Activated CD4-positive, alpha-beta T cell treated with anti-CD3 and anti-CD28 coated beads, Interleukin-2, amount 50 U/mL, for 1 hour (primary cell): ENCODE results near the gene SLC40A1.

ENCODE experiments used
- DNase-seq: peaks from one replicate; pipeline ENCODE4 v3.0.0-alpha.2; 2020

SLC40A1 gene

GRCh38 chr2:189561371-189562038 is 19.1 kb downstream of the SLC40A1 start:
- DNase-seq, result no peak

GRCh38 chr2:189560273-189560586 is 20.4 kb downstream of the SLC40A1 start:
- DNase-seq, result no peak

- DNase-seq, result no peak
Observed at GRCh38 chr2:189559579-189560272, 20.9 kb downstream of the SLC40A1 start.

GRCh38 chr2:189558516-189559272 is 21.9 kb downstream of the SLC40A1 start:
- no peak for DNase-seq

- no peak for DNase-seq
Observed at GRCh38 chr2:189557373-189557772, 23.2 kb downstream of the SLC40A1 start.

GRCh38 chr2:189556526-189556925 is 24.1 kb downstream of the SLC40A1 start:
- no peak for DNase-seq

GRCh38 chr2:189555232-189555631 is 25.4 kb downstream of the SLC40A1 start:
- no peak for DNase-seq

- DNase-seq, result no peak
Observed at GRCh38 chr2:189553504-189554088, 27.0 kb downstream of the SLC40A1 start.

- DNase-seq, result no peak
Observed at GRCh38 chr2:189552991-189553404, 27.6 kb downstream of the SLC40A1 start.

- no peak for DNase-seq
Observed at GRCh38 chr2:189552334-189552990, 28.1 kb downstream of the SLC40A1 start.

- no peak for DNase-seq
Observed at GRCh38 chr2:189551808-189552207, 28.8 kb downstream of the SLC40A1 start.

- DNase-seq, result no peak
Observed at GRCh38 chr2:189549449-189549832, 31.1 kb downstream of the SLC40A1 start.

GRCh38 chr2:189548666-189549448 is 31.7 kb downstream of the SLC40A1 start:
- DNase-seq, result no peak

GRCh38 chr2:189545418-189545817 is 35.2 kb downstream of the SLC40A1 start:
- DNase-seq, result no peak

GRCh38 chr2:189544318-189545042 is 36.1 kb downstream of the SLC40A1 start:
- no peak for DNase-seq

- DNase-seq, result no peak
Observed at GRCh38 chr2:189543367-189543766, 37.2 kb downstream of the SLC40A1 start.

GRCh38 chr2:189542145-189542882 is 38.3 kb downstream of the SLC40A1 start:
- DNase-seq, result no peak

GRCh38 chr2:189541591-189541990 is 39.0 kb downstream of the SLC40A1 start:
- DNase-seq, result no peak

GRCh38 chr2:189540551-189540950 is 40.0 kb downstream of the SLC40A1 start:
- DNase-seq, result no peak

GRCh38 chr2:189538402-189538801 is 42.2 kb downstream of the SLC40A1 start:
- DNase-seq, result no peak

- no peak for DNase-seq
Observed at GRCh38 chr2:189536830-189537229, 43.8 kb downstream of the SLC40A1 start.
